H1 (cell line): ENCODE data around the gene RHOBTB3. TPM values are rescaled to one million over a fixed set of nuclear protein-coding genes. Genes with fewer than 3 reads are reported as not detected.

ENCODE experiments used
- CTCF ChIA-PET: fragments of 300-600 bp; sonication (Branson Sonifier 250); formaldehyde crosslinking; loops from one replicate; lab custom pipeline; 2021; ENCODE audit not compliant: partially characterized antibody; lab: Charles Lee
- POLR2A ChIA-PET: fragments of 300-600 bp; sonication (Branson Sonifier 250); formaldehyde crosslinking; loops from one replicate; lab custom pipeline; 2021; ENCODE audit warnings: inconsistent platforms; ENCODE audit not compliant: partially characterized antibody; lab: Charles Lee
- DNase-seq, 2 experiments: peaks; one replicate each; pipeline versions ENCODE4 v3.0.0 to v3.0.0-alpha.2; 2010 to 2022; ENCODE audit warnings: low spot score in 2 of 2, low read depth in 1 of 2, mixed read lengths in 1 of 2
- FAIRE-seq: peaks from 2 replicates; lab custom pipeline; 2011; peaks lifted over from hg19 to GRCh38; lab: Jason Lieb, UNC
- H2AFZ ChIP-seq: 2 replicates; pipeline ENCODE4 v1.8.1; 2012; ENCODE audit warnings: low read length, inconsistent platforms
- H2AK5ac ChIP-seq: 2 replicates; pipeline ENCODE4 v1.6.1; 2013; ENCODE audit warnings: low read depth, low read length
- H2BK120ac ChIP-seq: replicated peaks from 2 replicates; pipeline ENCODE3; 2013; ENCODE audit warnings: low read depth, low read length, inconsistent platforms
- H2BK12ac ChIP-seq: 2 replicates; pipeline ENCODE4 v1.6.1; 2013; ENCODE audit warnings: low read depth, low read length
- H2BK15ac ChIP-seq: 2 replicates; pipeline ENCODE4 v1.6.1; 2013; ENCODE audit warnings: low read length
- H2BK20ac ChIP-seq: 2 replicates; pipeline ENCODE4 v1.6.1; 2013; ENCODE audit warnings: low read length
- H2BK5ac ChIP-seq: 2 replicates; pipeline ENCODE4 v1.6.1; 2013; ENCODE audit warnings: low read depth, low read length
- H3K14ac ChIP-seq: 2 replicates; pipeline ENCODE4 v1.6.1; 2013; ENCODE audit warnings: inconsistent platforms; ENCODE audit not compliant: insufficient read length
- H3K18ac ChIP-seq: 2 replicates; pipeline ENCODE4 v1.6.1; 2013; ENCODE audit warnings: low read length; ENCODE audit errors: extremely low read depth
- H3K23ac ChIP-seq: 2 replicates; pipeline ENCODE4 v1.6.1; 2013; ENCODE audit warnings: inconsistent platforms; ENCODE audit not compliant: insufficient read length
- H3K23me2 ChIP-seq: 2 replicates; pipeline ENCODE4 v1.6.1; 2013; ENCODE audit warnings: low read depth, low read length
- H3K27ac ChIP-seq: 2 replicates; pipeline ENCODE4 v1.6.1; 2011; ENCODE audit warnings: low read depth, low read length, inconsistent platforms
- H3K27me3 ChIP-seq, 4 experiments: replicated peaks in 1 of 4; 1 replicate in 1 of 4; 2 replicates in 3 of 4; pipeline versions ENCODE4 v1.6.1 to v1.8.1; 2011 to 2013; ENCODE audit warnings: low read length in 3 of 4, mild to moderate bottlenecking in 3 of 4, inconsistent platforms in 2 of 4, mixed read lengths in 2 of 4, moderate library complexity in 1 of 4; ENCODE audit not compliant: control insufficient read depth in 3 of 4, insufficient read depth in 3 of 4; ENCODE audit errors: extremely low read depth in 1 of 4
- H3K36me3 ChIP-seq, 4 experiments: 2 replicates each; pipeline versions ENCODE4 v1.6.1 to v1.8.1; 2011 to 2013; ENCODE audit warnings: mild to moderate bottlenecking in 4 of 4, low read length in 3 of 4, moderate library complexity in 2 of 4, control low read depth in 1 of 4, inconsistent platforms in 1 of 4; ENCODE audit not compliant: insufficient read depth in 4 of 4, control insufficient read depth in 2 of 4
- H3K4ac ChIP-seq: replicated peaks from 2 replicates; pipeline ENCODE3; 2013; ENCODE audit warnings: low read length, low read depth, mixed read lengths, inconsistent platforms; ENCODE audit not compliant: insufficient read length
- H3K4me1 ChIP-seq, 4 experiments: replicated peaks in 1 of 4; 1 replicate in 1 of 4; 2 replicates in 3 of 4; pipeline versions ENCODE4 v1.6.1 to v1.8.1; 2011 to 2013; ENCODE audit warnings: low read length in 3 of 4, inconsistent platforms in 2 of 4, mixed read lengths in 1 of 4; ENCODE audit not compliant: insufficient read depth in 4 of 4, control insufficient read depth in 3 of 4
- H3K4me2 ChIP-seq, 2 experiments: 2 replicates each; pipeline versions ENCODE4 v1.6.1 to v1.8.1; 2011 to 2013; ENCODE audit warnings: low read depth in 2 of 2, low read length in 2 of 2, control low read depth in 1 of 2, inconsistent platforms in 1 of 2, mild to moderate bottlenecking in 1 of 2; ENCODE audit not compliant: insufficient read depth in 1 of 2
- H3K4me3 ChIP-seq, 4 experiments: fragments of 200-600, 300-600 bp in 1 of 4; sonication (generic), shearing (Covaris generic), sonication (Bioruptor Twin) in 1 of 4; 2 replicates each; pipeline versions ENCODE4 v1.5.1 to v1.8.1; 2011 to 2016; ENCODE audit warnings: low read length in 4 of 4, low read depth in 3 of 4, control low read depth in 2 of 4, inconsistent platforms in 2 of 4, mild to moderate bottlenecking in 2 of 4, mixed read lengths in 1 of 4, moderate library complexity in 1 of 4; ENCODE audit not compliant: insufficient read depth in 2 of 4; ENCODE audit errors: extremely low read depth in 1 of 4
- H3K56ac ChIP-seq: replicated peaks from 2 replicates; pipeline ENCODE3; 2013; ENCODE audit warnings: low read depth, mild to moderate bottlenecking, mixed read lengths, low read length, inconsistent platforms; ENCODE audit not compliant: insufficient read length
- H3K79me1 ChIP-seq: 2 replicates; pipeline ENCODE4 v1.6.1; 2013; ENCODE audit warnings: low read depth, low read length, control low read depth
- H3K79me2 ChIP-seq, 2 experiments: 2 replicates each; pipeline versions ENCODE4 v1.6.1 to v1.8.1; 2012 to 2013; ENCODE audit warnings: low read length in 2 of 2, mild to moderate bottlenecking in 2 of 2, inconsistent platforms in 1 of 2; ENCODE audit not compliant: insufficient read depth in 2 of 2, control insufficient read depth in 1 of 2
- H3K9ac ChIP-seq, 4 experiments: replicated peaks in 1 of 4; 1 replicate in 1 of 4; 2 replicates in 3 of 4; pipeline versions ENCODE4 v1.6.1 to v1.8.1; 2011 to 2013; ENCODE audit warnings: low read depth in 3 of 4, low read length in 3 of 4, control low read depth in 2 of 4, mild to moderate bottlenecking in 2 of 4, moderate library complexity in 2 of 4, inconsistent platforms in 1 of 4; ENCODE audit errors: extremely low read depth in 1 of 4
- H3K9me3 ChIP-seq, 2 experiments: 2 replicates each; pipeline versions ENCODE4 v1.6.1 to v1.8.1; 2012 to 2013; ENCODE audit warnings: mild to moderate bottlenecking in 2 of 2, moderate library complexity in 2 of 2, control low read depth in 1 of 2, inconsistent platforms in 1 of 2, low read depth in 1 of 2, low read length in 1 of 2, mixed read lengths in 1 of 2; ENCODE audit not compliant: insufficient read depth in 2 of 2
- H4K20me1 ChIP-seq, 2 experiments: replicated peaks in 1 of 2; 2 replicates each; pipeline versions ENCODE3 to v1.8.1; 2011 to 2013; ENCODE audit warnings: inconsistent platforms in 2 of 2, low read length in 2 of 2, mild to moderate bottlenecking in 1 of 2; ENCODE audit not compliant: insufficient read depth in 2 of 2, control insufficient read depth in 1 of 2
- H4K5ac ChIP-seq: 2 replicates; pipeline ENCODE4 v1.6.1; 2013; ENCODE audit warnings: low read length, low read depth, mixed read lengths, inconsistent platforms; ENCODE audit not compliant: insufficient read length
- H4K8ac ChIP-seq: 2 replicates; pipeline ENCODE4 v1.8.0; 2013; ENCODE audit warnings: mild to moderate bottlenecking, moderate library complexity, low read length, inconsistent platforms; ENCODE audit not compliant: insufficient read depth; ENCODE audit errors: extremely low read depth
- H4K91ac ChIP-seq: replicated peaks from 2 replicates; pipeline ENCODE3; 2013; ENCODE audit warnings: low read length, mixed read lengths, inconsistent platforms; ENCODE audit not compliant: insufficient read length
- ASH2L ChIP-seq: fragments of 200-600, 300-600 bp; sonication (generic); IDR thresholded peaks from one replicate; pipeline ENCODE4 v1.7.1; 2017; ENCODE audit warnings: low read length
- ATF3 ChIP-seq: IDR thresholded peaks from 2 replicates; pipeline ENCODE4 v1.6.1; 2011; ENCODE audit warnings: low read depth, mild to moderate bottlenecking, low read length; ENCODE audit not compliant: insufficient read depth
- CBX8 ChIP-seq: fragments of 300-800, 300-1000 bp; sonication (generic); IDR thresholded peaks from 2 replicates; pipeline ENCODE4 v1.7.1; 2016; ENCODE audit warnings: low read depth, low read length, borderline replicate concordance
- HDAC2 ChIP-seq, 2 experiments: fragments of 300-600 bp in 1 of 2; sonication (generic) in 1 of 2; IDR thresholded peaks; 2 replicates each; pipeline ENCODE4 v1.6.1; 2011 to 2012; ENCODE audit warnings: low read depth in 2 of 2, low read length in 2 of 2, mild to moderate bottlenecking in 2 of 2, moderate library complexity in 2 of 2, borderline replicate concordance in 1 of 2, inconsistent platforms in 1 of 2
- SRF ChIP-seq: IDR thresholded peaks from 2 replicates; pipeline ENCODE4 v1.6.1; 2011; ENCODE audit warnings: mild to moderate bottlenecking, low read depth, low read length, moderate library complexity
- TAF1 ChIP-seq: IDR thresholded peaks from 2 replicates; pipeline ENCODE4 v1.6.1; 2011; ENCODE audit warnings: mild to moderate bottlenecking, low read depth, low read length
- TEAD4 ChIP-seq: IDR thresholded peaks from 2 replicates; pipeline ENCODE4 v1.6.1; 2012; ENCODE audit warnings: low read depth, low read length, inconsistent platforms, mixed read lengths
- WGBS, 2 experiments: shearing (Covaris generic) in 1 of 2; methylation state at CpG; one replicate each; pipeline versions ENCODE4 v1.1.6 to v1.1.7; 2013 to 2015; ENCODE audit warnings: low lambda C conversion rate in 2 of 2, mixed read lengths in 2 of 2, inconsistent platforms in 1 of 2, low coverage in 1 of 2, missing lambda C conversion rate in 1 of 2; ENCODE audit not compliant: insufficient replicate concordance in 2 of 2, insufficient coverage in 1 of 2, insufficient read length in 1 of 2; ENCODE audit errors: extremely low coverage in 1 of 2, missing lambda C conversion rate in 1 of 2; 5-methylcytosine and 5-hydroxymethylcytosine counted together
- polyA plus RNA-seq, 7 experiments: library from polyadenylated mRNA; depleted of rRNA in 3 of 7; stranded (reverse) in 5 of 7; unstranded in 2 of 7; fragments of >200 nt in 5 of 7; fragments of 200-250 nt in 2 of 7; gene quantifications; 1 replicate in 5 of 7; 2 replicates in 1 of 7; 4 replicates in 1 of 7; pipeline versions ENCODE4 v1.2.1 to v1.2.3, GENCODE V29; 2011 to 2013; ENCODE audit warnings: missing spikeins in 2 of 7, mixed read lengths in 2 of 7
- total RNA-seq: library from RNA; stranded (reverse); fragmentation: NEBNext Ultra II Directional; extraction: Animal tissue kit (Norgen Biotek cat#: 25700); gene quantifications from 2 replicates; pipeline ENCODE4 v1.2.1, GENCODE V29; 2021

Gene RHOBTB3
- total and polyA plus RNA-seq, 2 of the 8 experiments (the other 6 are each of a cell fraction or from before 2014, with no cell fraction given), result 8.2 to 17.5 TPM

- Histone ChIP-seq H4K5ac (no peak overlapping the region), H3K27ac (no peak overlapping the region), H3K9ac (no peak overlapping the region), H2BK120ac (no peak overlapping the region), H3K79me1 (no peaks in the 10 kb centered on the region), H2AK5ac (no peak overlapping the region), H3K4me2 (no peak overlapping the region), H2BK15ac (no peak overlapping the region), H4K20me1 (no peaks in the 10 kb centered on the region), H3K14ac (no peak overlapping the region), H4K91ac (no peak overlapping the region), H3K27me3 (no peaks in the 10 kb centered on the region), H3K4me3 (no peak overlapping the region), H3K23ac (no peak overlapping the region), H2BK5ac (no peak overlapping the region), H3K79me2 (no peaks in the 10 kb centered on the region), H2BK12ac (no peak overlapping the region), H3K36me3 (no peaks in the 10 kb centered on the region), H3K56ac (no peak overlapping the region), H3K9me3 (no peaks in the 10 kb centered on the region), H2AFZ (no peak overlapping the region), H2BK20ac (no peak overlapping the region), H3K18ac (no peak overlapping the region), H4K8ac (no peak overlapping the region), H3K4me1 (no peaks in the 10 kb centered on the region), H3K23me2 (no peaks in the 10 kb centered on the region), H3K4ac (no peak overlapping the region)
- WGBS, 2 experiments, result 78% methylated on average over 2 of the region's 2 CpGs; no CpG with 5 or more reads in 1 of the 2 experiments
- CTCF ChIA-PET, result interaction anchor here (0.8 to 2.1 kb wide), 2 partner anchors 79 to 80 kb away, joined by 3 to 6 read pairs; no protein-coding TSS in a partner anchor
- no peak for DNase-seq
- POLR2A ChIA-PET, result no interaction called here
- FAIRE-seq, result no peak
- TF ChIP-seq ASH2L (no peak), TAF1 (no peak), TEAD4 (no peak), CBX8 (no peak), ATF3 (no peak), HDAC2 (IDR thresholded peaks at IDR 0.05; ENCODE audit: borderline replicate concordance in 1 of 2, low read depth in 2 of 2, low read length in 2 of 2) (no peak), SRF (no peak)
Measured at GRCh38 chr5:95743232-95743631, 12.1 kb downstream of the RHOBTB3 start.
